CD14-positive monocyte (primary cell): ENCODE measurements around the gene SYNGAP1. TPM values are rescaled to one million over a fixed set of nuclear protein-coding genes. Genes with fewer than 3 reads are reported as not detected.

Experiments used
- DNase-seq, 3 donors: peaks; one replicate each; pipeline ENCODE4 v3.0.0-alpha.2; 2011 to 2022
- H2AFZ ChIP-seq: 2 replicates; pipeline ENCODE4 v1.6.0; 2012; ENCODE audit warnings: mild to moderate bottlenecking, low read depth, low read length, inconsistent platforms; ENCODE audit not compliant: insufficient read depth, poor library complexity, severe bottlenecking
- H3K27ac ChIP-seq, 2 donors: 1 replicate in 1 of 2; 2 replicates in 1 of 2; pipeline ENCODE4 v1.5.1; 2012 to 2013; ENCODE audit warnings: low read length in 2 of 2, control low read depth in 1 of 2, inconsistent platforms in 1 of 2, low read depth in 1 of 2, mild to moderate bottlenecking in 1 of 2
- H3K27me3 ChIP-seq, 2 donors: one replicate each; pipeline versions ENCODE4 v1.6.0 to v1.6.1; 2011 to 2013; ENCODE audit warnings: low read length in 2 of 2; ENCODE audit not compliant: control insufficient read depth in 2 of 2, insufficient read depth in 2 of 2
- H3K36me3 ChIP-seq, 2 donors: replicated peaks in 1 of 2; 1 replicate in 1 of 2; 2 replicates in 1 of 2; pipeline versions ENCODE4 v1.5.1 to v1.6.1; 2012 to 2013; ENCODE audit warnings: low read length in 2 of 2, control low read depth in 1 of 2, inconsistent platforms in 1 of 2, mild to moderate bottlenecking in 1 of 2; ENCODE audit not compliant: insufficient read depth in 2 of 2, control insufficient read depth in 1 of 2
- H3K4me1 ChIP-seq, 2 donors: 1 replicate in 1 of 2; 2 replicates in 1 of 2; pipeline versions ENCODE4 v1.5.1 to v1.6.1; 2012 to 2013; ENCODE audit warnings: low read length in 2 of 2, control low read depth in 1 of 2, inconsistent platforms in 1 of 2, mild to moderate bottlenecking in 1 of 2, moderate library complexity in 1 of 2; ENCODE audit not compliant: insufficient read depth in 2 of 2, control insufficient read depth in 1 of 2
- H3K4me2 ChIP-seq: replicated peaks from 2 replicates; pipeline ENCODE3; 2012; ENCODE audit warnings: low read length, moderate library complexity, mild to moderate bottlenecking; ENCODE audit not compliant: poor library complexity, severe bottlenecking; ENCODE audit errors: extremely low read depth
- H3K4me3 ChIP-seq, 3 experiments: fragments of 200-600 bp in 1 of 3; sonication (generic) in 1 of 3; replicated peaks in 1 of 3; 1 replicate in 2 of 3; 2 replicates in 1 of 3; pipeline ENCODE4 v1.5.1; 2011 to 2013; ENCODE audit warnings: low read length in 3 of 3, mild to moderate bottlenecking in 3 of 3, control low read depth in 2 of 3, low read depth in 2 of 3, inconsistent platforms in 1 of 3, moderate library complexity in 1 of 3
- H3K79me2 ChIP-seq: 2 replicates; pipeline ENCODE4 v1.6.0; 2012; ENCODE audit warnings: mild to moderate bottlenecking, control low read depth, inconsistent platforms, low read length, moderate library complexity; ENCODE audit not compliant: insufficient read depth
- H3K9ac ChIP-seq: 2 replicates; pipeline ENCODE4 v1.6.0; 2017; ENCODE audit warnings: low read length, mild to moderate bottlenecking; ENCODE audit not compliant: insufficient read depth, poor library complexity, severe bottlenecking
- H3K9me3 ChIP-seq, 2 donors: replicated peaks in 1 of 2; 1 replicate in 1 of 2; 2 replicates in 1 of 2; pipeline versions ENCODE4 v1.5.1 to v1.6.1; 2012 to 2013; ENCODE audit warnings: low read length in 2 of 2, control low read depth in 1 of 2; ENCODE audit not compliant: control insufficient read depth in 1 of 2, insufficient read depth in 1 of 2
- H4K20me1 ChIP-seq: 2 replicates; pipeline ENCODE4 v1.6.0; 2012; ENCODE audit warnings: mild to moderate bottlenecking, low read length, control low read depth, moderate library complexity; ENCODE audit not compliant: insufficient read depth
- H3K27ac Mint-ChIP-seq, 7 donors: one replicate each; pipeline ENCODE4 v1.8.0; 2020; ENCODE audit warnings: mild to moderate bottlenecking in 7 of 7, mixed read lengths in 7 of 7, moderate library complexity in 6 of 7, inconsistent platforms in 2 of 7
- H3K27me3 Mint-ChIP-seq, 3 donors: one replicate each; pipeline ENCODE4 v1.8.0; 2021 to 2022; ENCODE audit warnings: low read depth in 3 of 3, mild to moderate bottlenecking in 3 of 3, mixed read lengths in 3 of 3, moderate library complexity in 3 of 3, inconsistent platforms in 1 of 3
- H3K36me3 Mint-ChIP-seq, 2 donors: one replicate each; pipeline ENCODE4 v1.8.0; 2020; ENCODE audit warnings: mixed read lengths in 2 of 2, inconsistent platforms in 1 of 2, mild to moderate bottlenecking in 1 of 2
- H3K4me1 Mint-ChIP-seq: one replicate; pipeline ENCODE4 v1.8.0; 2020; ENCODE audit warnings: mild to moderate bottlenecking, mixed read lengths
- H3K4me3 Mint-ChIP-seq, 2 donors: one replicate each; pipeline ENCODE4 v1.8.0; 2020; ENCODE audit warnings: mild to moderate bottlenecking in 2 of 2, mixed read lengths in 2 of 2, moderate library complexity in 1 of 2
- H3K9me3 Mint-ChIP-seq, 7 donors: one replicate each; pipeline ENCODE4 v1.8.0; 2020 to 2022; ENCODE audit warnings: mixed read lengths in 7 of 7, mild to moderate bottlenecking in 6 of 7, moderate library complexity in 6 of 7, inconsistent platforms in 2 of 7
- CTCF ChIP-seq: fragments of 200-600 bp; IDR thresholded peaks from one replicate; pipeline ENCODE4 v1.8.0; 2022; ENCODE audit warnings: antibody characterized with exemption, mild to moderate bottlenecking
- WGBS: methylation state at CpG from one replicate; pipeline ENCODE4 v1.1.5; 2013; ENCODE audit warnings: missing lambda C conversion rate; ENCODE audit not compliant: insufficient coverage; 5-methylcytosine and 5-hydroxymethylcytosine counted together
- intact Hi-C, 2 donors: fragments of 100-400 bp; cut with micrococcal nuclease; formaldehyde crosslinking; loops; one replicate each; pipeline versions ENCODE4 v1.15.0 to v1.15.1; 2023
- polyA plus RNA-seq, 3 donors: library from polyadenylated mRNA; depleted of rRNA in 1 of 3; unstranded in 2 of 3; stranded (reverse) in 1 of 3; fragments of 300-500 nt in 2 of 3; fragments of >200 nt in 1 of 3; fragmentation: Illumina TruSeq in 2 of 3; gene quantifications; 1 replicate in 2 of 3; 2 replicates in 1 of 3; pipeline ENCODE4 v1.2.3, GENCODE V29; 2012 to 2021

The SYNGAP1 gene
- polyA plus RNA-seq, 3 donors = 4.0 TPM; not detected in 2

- Histone ChIP-seq H3K4me1 (peaks cover 14 to 21% of the 10 kb centered on the region in 2 donors), H3K36me3 (no peaks in the 10 kb centered on the region), H3K79me2 (no peaks in the 10 kb centered on the region), H4K20me1 (no peaks in the 10 kb centered on the region), H3K27me3 (no peaks in the 10 kb centered on the region), H3K9ac (no peak overlapping the region), H2AFZ (peak overlapping the region; percentile 46), H3K4me3 (no peak overlapping the region), H3K9me3 (no peaks in the 10 kb centered on the region), H3K27ac (no peak overlapping the region), H3K4me2 (no peak overlapping the region)
- Mint-ChIP-seq H3K36me3 (no peaks in the 10 kb centered on the region), H3K4me3 (no peak overlapping the region), H3K9me3 (no peaks in the 10 kb centered on the region), H3K27ac (no peak overlapping the region), H3K27me3 (peaks cover 2% of the 10 kb centered on the region in 3 donors), H3K4me1 (peaks cover 15% of the 10 kb centered on the region)
- intact Hi-C loops = no loop called here
- no peak for TF ChIP-seq CTCF
- 78% methylated on average over 2 of the region's 2 CpGs for WGBS
- DNase-seq = no peak
Observed at GRCh38 chr6:33380272-33380981, 39.4 kb upstream of the SYNGAP1 start.

- no peaks in the 10 kb centered on the region for H3K36me3 ChIP-seq
- peak overlapping the region in 1 of 7 donors; percentile 12 for H3K27ac Mint-ChIP-seq
- no peak overlapping the region for H3K9ac ChIP-seq
- H3K4me1 Mint-ChIP-seq = no peaks in the 10 kb centered on the region
- H3K27me3 Mint-ChIP-seq = peaks cover 2% of the 10 kb centered on the region in 3 donors
- H3K4me3 Mint-ChIP-seq = no peak overlapping the region
- H3K9me3 ChIP-seq = no peaks in the 10 kb centered on the region
- no peak for DNase-seq
- WGBS = 92% methylated on average over 7 of the region's 10 CpGs
- no peaks in the 10 kb centered on the region for H3K9me3 Mint-ChIP-seq
- H4K20me1 ChIP-seq = no peaks in the 10 kb centered on the region
- intact Hi-C loops = no loop called here
- H3K4me1 ChIP-seq = no peaks in the 10 kb centered on the region
- no peak overlapping the region for H3K27ac ChIP-seq
- no peak overlapping the region for H3K4me2 ChIP-seq
- H3K79me2 ChIP-seq = no peaks in the 10 kb centered on the region
- no peak overlapping the region for H3K4me3 ChIP-seq
- no peak for TF ChIP-seq CTCF
- no peaks in the 10 kb centered on the region for H3K27me3 ChIP-seq
- H2AFZ ChIP-seq = no peak overlapping the region
- no peaks in the 10 kb centered on the region for H3K36me3 Mint-ChIP-seq
Observed at GRCh38 chr6:33383427-33384185, 36.3 kb upstream of the SYNGAP1 start.
